Kidney epithelial cell (primary cell): ENCODE results near the gene ZMIZ1. TPM values are rescaled to one million over a fixed set of nuclear protein-coding genes. Genes with fewer than 3 reads are reported as not detected.
A peak's percentile ranks its signal among the peaks of the same experiment; 100 is the strongest.

Experiments
- DNase-seq: peaks from one replicate; pipeline ENCODE4 v3.0.0-alpha.2; 2010; ENCODE audit warnings: low read depth
- H3K27me3 ChIP-seq: 2 replicates; pipeline ENCODE4 v1.6.0; 2011; ENCODE audit warnings: low read length; ENCODE audit not compliant: control insufficient read depth, insufficient read depth
- H3K36me3 ChIP-seq: 2 replicates; pipeline ENCODE4 v1.5.1; 2011; ENCODE audit warnings: low read length; ENCODE audit not compliant: control insufficient read depth, insufficient read depth
- H3K4me3 ChIP-seq: 2 replicates; pipeline ENCODE4 v1.5.1; 2011; ENCODE audit warnings: low read depth, mild to moderate bottlenecking, control low read depth, low read length
- CTCF ChIP-seq: IDR thresholded peaks from 2 replicates; pipeline ENCODE4 v1.5.1; 2011; ENCODE audit warnings: mild to moderate bottlenecking, moderate library complexity, low read length, control low read depth, inconsistent platforms; ENCODE audit not compliant: insufficient read depth, poor library complexity, severe bottlenecking
- total RNA-seq: library from RNA; depleted of rRNA; stranded (reverse); fragments of >200 nt; gene quantifications from 2 replicates; pipeline ENCODE4 v1.2.3, GENCODE V29; 2015

ZMIZ1 gene
- total RNA-seq, 1 donor from 2014 or later, result 57.5 TPM

- Histone ChIP-seq H3K4me3 (no peak overlapping the region), H3K36me3 (peaks cover 2% of the 10 kb centered on the region)
- no peak for DNase-seq
These were observed 277.2 kb downstream of the ZMIZ1 start for GRCh38 chr10:79346012-79346340.

GRCh38 chr10:79346388-79347225 is 277.8 kb downstream of the ZMIZ1 start:
- H3K4me3 ChIP-seq, result no peak overlapping the region
- no peak for TF ChIP-seq CTCF
- peaks cover 2% of the 10 kb centered on the region for H3K36me3 ChIP-seq
- H3K27me3 ChIP-seq, result no peaks in the 10 kb centered on the region
- no peak for DNase-seq

More at GRCh38 chr10:79346012-79346340, 277.2 kb downstream of the ZMIZ1 start:
- TF ChIP-seq CTCF, result no peak
- no peaks in the 10 kb centered on the region for H3K27me3 ChIP-seq

GRCh38 chr10:79347226-79347893 is 278.6 kb downstream of the ZMIZ1 start, which contains the start of gene PPIF:
PPIF (plus strand) TSS chr10:79347469; CDS start chr10:79347549, 80 bp downstream.
- DNase-seq, result no peak
- H3K36me3 ChIP-seq, result peaks cover 2% of the 10 kb centered on the region
- peak within 1 kb of the TSS; percentile 73 for H3K4me3 ChIP-seq
- TF ChIP-seq CTCF, result peak; percentile 73
- no peaks in the 10 kb centered on the region for H3K27me3 ChIP-seq

GRCh38 chr10:79347894-79348639 is 279.3 kb downstream of the ZMIZ1 start:
- H3K36me3 ChIP-seq, result peaks cover 2% of the 10 kb centered on the region
- DNase-seq, result no peak
- H3K4me3 ChIP-seq, result peak overlapping the region; percentile 73
- no peaks in the 10 kb centered on the region for H3K27me3 ChIP-seq
- TF ChIP-seq CTCF, result no peak

GRCh38 chr10:79348640-79348988 is 279.8 kb downstream of the ZMIZ1 start:
- Histone ChIP-seq H3K36me3 (peaks cover 2% of the 10 kb centered on the region), H3K27me3 (no peaks in the 10 kb centered on the region), H3K4me3 (peak overlapping the region; percentile 73)
- DNase-seq, result no peak
- no peak for TF ChIP-seq CTCF
